BJ (cell line): Measurements from ENCODE around the gene KRTAP20-4. TPM values are rescaled to one million over a fixed set of nuclear protein-coding genes. Genes with fewer than 3 reads are reported as not detected.

ENCODE experiments used
- CTCF ChIA-PET: fragments of 350-600 bp; formaldehyde crosslinking; extraction: SDS; loops from one replicate; lab custom pipeline; 2021; ENCODE audit warnings: antibody characterized with exemption, inconsistent platforms; lab: Yijun Ruan, JAX
- POLR2A ChIA-PET: fragments of 300-600 bp; sonication (Branson Sonifier 250); formaldehyde crosslinking; extraction: SDS; loops from one replicate; lab custom pipeline; 2021; ENCODE audit warnings: antibody characterized with exemption; lab: Charles Lee
- DNase-seq: peaks from one replicate; pipeline ENCODE4 v3.0.0-alpha.2; 2011; ENCODE audit warnings: low read depth
- H3K27me3 ChIP-seq: 2 replicates; pipeline ENCODE4 v1.6.0; 2011; ENCODE audit warnings: low read length; ENCODE audit not compliant: control insufficient read depth, insufficient read depth
- H3K36me3 ChIP-seq: 2 replicates; pipeline ENCODE4 v1.5.1; 2011; ENCODE audit warnings: low read length; ENCODE audit not compliant: control insufficient read depth, insufficient read depth
- H3K4me3 ChIP-seq: 2 replicates; pipeline ENCODE4 v1.5.1; 2011; ENCODE audit warnings: low read depth, mild to moderate bottlenecking, control low read depth, low read length
- polyA plus RNA-seq: library from polyadenylated mRNA; depleted of rRNA; stranded (reverse); fragments of >200 nt; gene quantifications from 2 replicates; pipeline ENCODE4 v1.2.3, GENCODE V29; 2011; rRNA removed
- small RNA-seq: library from RNA; depleted of rRNA; stranded (forward); fragments of <200 nt; gene quantifications from one replicate; pipeline ENCODE3, GENCODE V24; 2012; ENCODE audit warnings: low replicate concordance, low read depth; ENCODE audit not compliant: insufficient read length
- TF ChIP-seq, protein P1 (sequence below): IDR thresholded peaks from 2 replicates; pipeline ENCODE4 v1.5.1; 2011; ENCODE audit warnings: low read depth, mild to moderate bottlenecking, control low read depth, inconsistent platforms, low read length, moderate library complexity; ENCODE audit not compliant: insufficient read depth

The KRTAP20-4 gene
- polyA plus RNA-seq, 1 experiment: not detected

DNA sequence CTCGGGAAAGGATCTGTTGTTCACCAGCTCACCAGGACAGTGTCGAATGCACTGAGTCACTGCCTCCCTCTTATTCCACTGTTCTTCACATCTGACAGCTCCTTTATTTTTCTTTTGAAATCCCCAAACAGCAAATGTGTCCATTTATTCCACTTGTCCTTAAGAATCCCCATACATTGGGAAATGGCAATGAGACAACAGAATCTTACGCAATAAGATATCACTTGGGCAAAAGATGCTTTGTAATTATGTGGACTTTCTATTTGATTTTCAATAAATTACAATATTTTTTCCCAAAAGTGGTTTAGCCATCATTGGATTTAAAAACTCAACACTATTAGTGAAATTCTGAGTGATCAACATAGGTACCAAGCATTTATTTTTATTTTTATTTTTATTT is 18.3 kb downstream of the KRTAP20-4 start:
- ChIA-PET CTCF (no interaction called here), POLR2A (no interaction called here)
- no peaks in the 10 kb centered on the region for H3K27me3 ChIP-seq
- TF ChIP-seq, protein P1, sequence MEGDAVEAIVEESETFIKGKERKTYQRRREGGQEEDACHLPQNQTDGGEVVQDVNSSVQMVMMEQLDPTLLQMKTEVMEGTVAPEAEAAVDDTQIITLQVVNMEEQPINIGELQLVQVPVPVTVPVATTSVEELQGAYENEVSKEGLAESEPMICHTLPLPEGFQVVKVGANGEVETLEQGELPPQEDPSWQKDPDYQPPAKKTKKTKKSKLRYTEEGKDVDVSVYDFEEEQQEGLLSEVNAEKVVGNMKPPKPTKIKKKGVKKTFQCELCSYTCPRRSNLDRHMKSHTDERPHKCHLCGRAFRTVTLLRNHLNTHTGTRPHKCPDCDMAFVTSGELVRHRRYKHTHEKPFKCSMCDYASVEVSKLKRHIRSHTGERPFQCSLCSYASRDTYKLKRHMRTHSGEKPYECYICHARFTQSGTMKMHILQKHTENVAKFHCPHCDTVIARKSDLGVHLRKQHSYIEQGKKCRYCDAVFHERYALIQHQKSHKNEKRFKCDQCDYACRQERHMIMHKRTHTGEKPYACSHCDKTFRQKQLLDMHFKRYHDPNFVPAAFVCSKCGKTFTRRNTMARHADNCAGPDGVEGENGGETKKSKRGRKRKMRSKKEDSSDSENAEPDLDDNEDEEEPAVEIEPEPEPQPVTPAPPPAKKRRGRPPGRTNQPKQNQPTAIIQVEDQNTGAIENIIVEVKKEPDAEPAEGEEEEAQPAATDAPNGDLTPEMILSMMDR: no peak
- H3K36me3 ChIP-seq: no peaks in the 10 kb centered on the region
- DNase-seq: no peak
- no peak overlapping the region for H3K4me3 ChIP-seq

DNA sequence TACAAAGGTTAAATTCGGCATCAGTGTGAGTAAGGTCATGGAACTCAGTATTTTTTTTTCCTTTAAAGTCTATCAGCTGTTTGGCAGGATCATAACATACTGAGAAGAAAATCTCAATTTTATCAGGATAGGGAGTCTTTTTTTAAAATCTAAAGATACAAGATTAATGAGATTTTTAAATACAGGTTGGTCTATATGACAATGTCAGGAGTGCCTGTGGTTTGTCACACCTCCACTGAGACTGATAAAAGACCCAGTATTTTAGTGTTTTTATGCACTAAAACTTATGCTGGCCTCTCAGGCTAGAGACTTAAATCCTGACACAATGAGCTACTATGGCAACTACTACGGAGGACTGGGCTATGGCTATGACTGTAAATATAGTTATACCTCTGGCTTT is 22.1 kb downstream of the KRTAP20-4 start, which contains the start of gene KRTAP20-3:
KRTAP20-3 (plus strand) TSS at position 301 of the 400 bp plus-strand sequence.
- DNase-seq: no peak
- TF ChIP-seq, protein P1: no peak
- POLR2A ChIA-PET: no interaction called here
- Histone ChIP-seq H3K27me3 (no peaks in the 10 kb centered on the region), H3K36me3 (no peaks in the 10 kb centered on the region), H3K4me3 (no peak within 1 kb of the TSS)
- CTCF ChIA-PET: no interaction called here

DNA sequence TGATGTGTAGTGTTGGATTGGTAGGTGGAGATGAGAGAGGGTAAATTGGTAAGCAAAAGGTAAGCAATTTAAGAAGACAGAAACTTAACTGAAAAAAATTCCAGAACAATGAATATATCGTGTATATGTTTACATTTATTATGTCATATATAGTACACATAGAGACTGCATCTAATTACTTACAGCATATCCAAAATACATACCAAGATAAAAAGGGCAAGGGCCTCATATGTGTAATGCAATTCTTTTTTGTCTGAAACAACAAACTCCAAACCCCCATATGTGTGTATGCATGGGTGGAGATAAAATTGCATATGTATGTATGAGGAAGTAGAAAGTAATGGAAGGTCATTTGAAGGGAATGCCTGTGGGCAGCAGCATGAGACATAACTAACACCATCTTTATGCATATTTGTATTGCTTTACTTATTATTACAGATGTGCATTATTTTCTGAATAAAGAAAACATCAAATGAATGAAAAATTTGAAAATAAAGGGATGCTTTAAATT is 26.5 kb downstream of the KRTAP20-4 start:
- H3K4me3 ChIP-seq: no peak overlapping the region
- TF ChIP-seq, protein P1: no peak
- CTCF ChIA-PET: no interaction called here
- no peak for DNase-seq
- H3K36me3 ChIP-seq: no peaks in the 10 kb centered on the region
- POLR2A ChIA-PET: no interaction called here
- H3K27me3 ChIP-seq: no peaks in the 10 kb centered on the region

DNA sequence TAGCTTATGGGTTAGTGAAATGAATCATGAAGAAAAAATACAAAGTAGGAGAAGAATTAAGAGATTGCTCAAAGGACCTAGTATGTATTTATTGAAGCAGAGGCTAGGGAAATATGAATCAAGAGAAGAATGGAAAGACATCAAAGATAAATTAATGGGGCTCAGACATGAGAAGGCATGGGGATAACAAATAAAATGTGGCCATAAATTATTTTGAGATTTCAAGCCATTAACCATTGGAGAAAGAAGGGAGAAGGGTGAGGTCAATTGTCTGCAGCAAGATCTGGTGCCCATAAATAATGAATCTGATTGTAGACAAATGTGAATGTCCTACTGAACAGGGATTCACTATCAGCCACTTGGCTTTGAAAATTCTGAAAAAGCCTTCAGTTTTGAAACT is 32.5 kb downstream of the KRTAP20-4 start:
- TF ChIP-seq, protein P1: no peak
- no peaks in the 10 kb centered on the region for H3K36me3 ChIP-seq
- H3K27me3 ChIP-seq: no peaks in the 10 kb centered on the region
- ChIA-PET CTCF (no interaction called here), POLR2A (no interaction called here)
- no peak overlapping the region for H3K4me3 ChIP-seq
- DNase-seq: no peak

DNA sequence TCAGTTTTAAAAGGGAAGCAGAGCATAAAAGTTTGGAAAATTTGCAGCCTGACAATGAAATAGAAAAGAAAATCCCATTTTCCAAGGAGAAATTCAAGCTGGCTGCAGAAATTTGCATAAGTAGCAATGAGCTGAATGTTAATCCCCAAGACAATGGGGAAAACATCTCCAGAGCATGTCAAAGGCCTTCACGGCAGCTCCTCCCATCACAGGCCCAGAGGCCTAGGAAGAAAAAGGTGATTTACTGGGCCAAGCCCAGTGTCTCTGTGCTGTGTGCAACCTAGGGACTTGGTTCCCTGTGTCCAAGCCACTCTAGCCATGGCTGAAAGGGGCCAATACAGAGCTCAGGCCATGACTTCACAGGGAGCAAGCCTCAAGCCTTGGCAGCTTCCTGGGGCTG is 48.3 kb downstream of the KRTAP20-4 start:
- ChIA-PET CTCF (no interaction called here), POLR2A (no interaction called here)
- TF ChIP-seq, protein P1: no peak
- DNase-seq: no peak
- Histone ChIP-seq H3K36me3 (no peaks in the 10 kb centered on the region), H3K27me3 (no peaks in the 10 kb centered on the region), H3K4me3 (no peak overlapping the region)

Small RNA genes within 50 kb of the gene (small RNA-seq; reads per million reads assigned to genes)
- gene KRTAP20-1 (not detected), gene KRTAP20-3 (not detected), gene KRTAP20-4 (not detected), gene KRTAP22-1 (not detected), gene KRTAP22-2 (not detected)

Other genes with a start within 250 kb of the KRTAP20-4 start
- gene KRTAP13-2, start 248.4 kb upstream of the KRTAP20-4 start, polyA plus RNA-seq: not detected in 2 replicates
- gene KRTAP13-1, start 224.6 kb upstream of the KRTAP20-4 start, polyA plus RNA-seq: not detected in 2 replicates
- not detected in 2 replicates for gene KRTAP13-3, start 194.7 kb upstream of the KRTAP20-4 start, polyA plus RNA-seq
- gene KRTAP13-4, start 190.4 kb upstream of the KRTAP20-4 start, polyA plus RNA-seq: not detected in 2 replicates
- not detected in 2 replicates for gene KRTAP15-1, start 180.4 kb upstream of the KRTAP20-4 start, polyA plus RNA-seq
- gene KRTAP19-1, start 140.3 kb upstream of the KRTAP20-4 start, polyA plus RNA-seq: not detected in 2 replicates
- gene KRTAP19-2, start 133.2 kb upstream of the KRTAP20-4 start, polyA plus RNA-seq: not detected in 2 replicates
- gene KRTAP19-3, start 128.6 kb upstream of the KRTAP20-4 start, polyA plus RNA-seq: not detected in 2 replicates
- not detected in 2 replicates for gene KRTAP19-4, start 123.5 kb upstream of the KRTAP20-4 start, polyA plus RNA-seq
- not detected in 2 replicates for gene KRTAP19-5, start 118.5 kb upstream of the KRTAP20-4 start, polyA plus RNA-seq
- not detected in 2 replicates for gene KRTAP19-6, start 78.8 kb upstream of the KRTAP20-4 start, polyA plus RNA-seq
- gene KRTAP19-7, start 59.3 kb upstream of the KRTAP20-4 start, polyA plus RNA-seq: not detected in 2 replicates
- not detected in 2 replicates for gene KRTAP22-2, start 30.2 kb upstream of the KRTAP20-4 start, polyA plus RNA-seq
- not detected in 2 replicates for gene KRTAP6-3, start 28.2 kb upstream of the KRTAP20-4 start, polyA plus RNA-seq
- not detected in 2 replicates for gene KRTAP6-2, start 21.7 kb upstream of the KRTAP20-4 start, polyA plus RNA-seq
- not detected in 2 replicates for gene KRTAP22-1, start 19.5 kb upstream of the KRTAP20-4 start, polyA plus RNA-seq
- gene KRTAP6-1, start 6.7 kb upstream of the KRTAP20-4 start, polyA plus RNA-seq: not detected in 2 replicates
- gene KRTAP20-1, start 4.2 kb upstream of the KRTAP20-4 start, polyA plus RNA-seq: not detected in 2 replicates
- gene KRTAP20-2, start 14.6 kb downstream of the KRTAP20-4 start, polyA plus RNA-seq: not detected in 2 replicates
- not detected in 2 replicates for gene KRTAP20-3, start 22.2 kb downstream of the KRTAP20-4 start, polyA plus RNA-seq
- not detected in 2 replicates for gene KRTAP21-3, start 98.2 kb downstream of the KRTAP20-4 start, polyA plus RNA-seq
- not detected in 2 replicates for gene KRTAP21-2, start 126.6 kb downstream of the KRTAP20-4 start, polyA plus RNA-seq
- gene KRTAP21-1, start 134.8 kb downstream of the KRTAP20-4 start, polyA plus RNA-seq: not detected in 2 replicates
- gene KRTAP8-1, start 192.6 kb downstream of the KRTAP20-4 start, polyA plus RNA-seq: not detected in 2 replicates
- not detected in 2 replicates for gene KRTAP7-1, start 209.1 kb downstream of the KRTAP20-4 start, polyA plus RNA-seq